Duodenal mucosa (tissue), 2 donors: ENCODE measurements around the gene KRT36.

Source experiments
- H3K27ac ChIP-seq: one replicate; pipeline ENCODE4 v1.7.0; 2013; ENCODE audit warnings: low read depth, low read length
- H3K27me3 ChIP-seq, 2 donors: one replicate each; pipeline ENCODE4 v1.7.0; 2013; ENCODE audit warnings: low read length in 2 of 2, control low read depth in 1 of 2; ENCODE audit not compliant: insufficient read depth in 2 of 2, control insufficient read depth in 1 of 2
- H3K36me3 ChIP-seq, 2 donors: one replicate each; pipeline ENCODE4 v1.7.0; 2013; ENCODE audit warnings: low read length in 2 of 2, control low read depth in 1 of 2; ENCODE audit not compliant: insufficient read depth in 2 of 2, control insufficient read depth in 1 of 2
- H3K4me1 ChIP-seq, 2 donors: one replicate each; pipeline ENCODE4 v1.7.0; 2013; ENCODE audit warnings: low read length in 2 of 2, control low read depth in 1 of 2; ENCODE audit not compliant: insufficient read depth in 2 of 2, control insufficient read depth in 1 of 2
- H3K4me3 ChIP-seq, 2 donors: one replicate each; pipeline ENCODE4 v1.7.0; 2013; ENCODE audit warnings: low read length in 2 of 2, low read depth in 1 of 2
- H3K9ac ChIP-seq, 2 donors: one replicate each; pipeline ENCODE4 v1.7.0; 2013; ENCODE audit warnings: low read length in 2 of 2, low read depth in 1 of 2
- H3K9me3 ChIP-seq, 2 donors: one replicate each; pipeline ENCODE4 v1.7.0; 2013; ENCODE audit warnings: low read length in 2 of 2, control low read depth in 1 of 2; ENCODE audit not compliant: control insufficient read depth in 1 of 2

Gene KRT36

GRCh38 chr17:41444186-41444585, 45.5 kb downstream of the KRT36 start:
- H3K4me1 ChIP-seq: no peaks in the 10 kb centered on the region
- H3K36me3 ChIP-seq: no peaks in the 10 kb centered on the region
- no peak overlapping the region for H3K27ac ChIP-seq
- no peak overlapping the region for H3K4me3 ChIP-seq
- H3K27me3 ChIP-seq: peaks cover 0 to 6% of the 10 kb centered on the region in 2 donors
- H3K9me3 ChIP-seq: no peaks in the 10 kb centered on the region
- H3K9ac ChIP-seq: no peak overlapping the region

- H3K9ac ChIP-seq: no peak overlapping the region
- peaks cover 0 to 6% of the 10 kb centered on the region in 2 donors for H3K27me3 ChIP-seq
- no peak overlapping the region for H3K4me3 ChIP-seq
- no peak overlapping the region for H3K27ac ChIP-seq
- no peaks in the 10 kb centered on the region for H3K36me3 ChIP-seq
- no peaks in the 10 kb centered on the region for H3K9me3 ChIP-seq
- H3K4me1 ChIP-seq: no peaks in the 10 kb centered on the region
Measured at GRCh38 chr17:41442739-41443138, 47.0 kb downstream of the KRT36 start.

GRCh38 chr17:41440531-41441033, 49.1 kb downstream of the KRT36 start, which contains the start of gene KRT38:
KRT38 (minus strand) TSS chr17:41440983; CDS start chr17:41440921, 62 bp downstream.
- no peak within 1 kb of the TSS for H3K27ac ChIP-seq
- peaks cover 0 to 6% of the 10 kb centered on the region in 2 donors for H3K27me3 ChIP-seq
- H3K4me3 ChIP-seq: no peak within 1 kb of the TSS
- H3K9ac ChIP-seq: no peak within 1 kb of the TSS
- no peaks in the 10 kb centered on the region for H3K9me3 ChIP-seq
- no peaks in the 10 kb centered on the region for H3K4me1 ChIP-seq
- H3K36me3 ChIP-seq: no peaks in the 10 kb centered on the region

GRCh38 chr17:41439375-41439774, 50.3 kb downstream of the KRT36 start:
- no peaks in the 10 kb centered on the region for H3K9me3 ChIP-seq
- H3K27me3 ChIP-seq: peaks cover 0 to 6% of the 10 kb centered on the region in 2 donors
- H3K4me3 ChIP-seq: no peak overlapping the region
- no peaks in the 10 kb centered on the region for H3K4me1 ChIP-seq
- H3K27ac ChIP-seq: no peak overlapping the region
- H3K9ac ChIP-seq: no peak overlapping the region
- H3K36me3 ChIP-seq: no peaks in the 10 kb centered on the region

- H3K4me3 ChIP-seq: no peak overlapping the region
- H3K27ac ChIP-seq: no peak overlapping the region
- no peak overlapping the region for H3K9ac ChIP-seq
- peaks cover 0 to 4% of the 10 kb centered on the region in 2 donors for H3K27me3 ChIP-seq
- H3K36me3 ChIP-seq: no peaks in the 10 kb centered on the region
- H3K9me3 ChIP-seq: no peaks in the 10 kb centered on the region
- H3K4me1 ChIP-seq: no peaks in the 10 kb centered on the region
Measured at GRCh38 chr17:41437769-41438168, 51.9 kb downstream of the KRT36 start.

- no peak overlapping the region for H3K9ac ChIP-seq
- no peaks in the 10 kb centered on the region for H3K27me3 ChIP-seq
- no peak overlapping the region for H3K4me3 ChIP-seq
- no peaks in the 10 kb centered on the region for H3K9me3 ChIP-seq
- no peak overlapping the region for H3K27ac ChIP-seq
- H3K36me3 ChIP-seq: no peaks in the 10 kb centered on the region
- H3K4me1 ChIP-seq: no peaks in the 10 kb centered on the region
Measured at GRCh38 chr17:41437254-41437653, 52.5 kb downstream of the KRT36 start.
